Endodermal cell (in vitro differentiated cells): ENCODE results near the gene SHANK3. TPM values are rescaled to one million over a fixed set of nuclear protein-coding genes. Genes with fewer than 3 reads are reported as not detected.

Experiments
- DNase-seq: peaks from one replicate; pipeline ENCODE4 v3.0.0-alpha.2; 2017
- H3K27ac ChIP-seq: 2 replicates; pipeline ENCODE4 v1.5.1; 2013; ENCODE audit warnings: mild to moderate bottlenecking, low read depth, low read length, moderate library complexity
- H3K27me3 ChIP-seq: 2 replicates; pipeline ENCODE4 v1.6.1; 2013; ENCODE audit warnings: mild to moderate bottlenecking, low read length, moderate library complexity; ENCODE audit not compliant: insufficient read depth, control insufficient read depth, poor library complexity, severe bottlenecking
- H3K36me3 ChIP-seq: 2 replicates; pipeline ENCODE4 v1.7.0; 2013; ENCODE audit warnings: mild to moderate bottlenecking, low read length, moderate library complexity; ENCODE audit not compliant: control insufficient read depth, insufficient read depth
- H3K4me1 ChIP-seq: one replicate; pipeline ENCODE4 v1.7.0; 2013; ENCODE audit warnings: low read length; ENCODE audit not compliant: control insufficient read depth, insufficient read depth
- H3K4me3 ChIP-seq: 2 replicates; pipeline ENCODE4 v1.5.1; 2013; ENCODE audit warnings: mild to moderate bottlenecking, low read length, moderate library complexity
- H3K9ac ChIP-seq: 2 replicates; pipeline ENCODE4 v1.6.1; 2013; ENCODE audit warnings: mild to moderate bottlenecking, low read length, moderate library complexity; ENCODE audit not compliant: poor library complexity, severe bottlenecking; ENCODE audit errors: extremely low read depth
- H3K9me3 ChIP-seq: 2 replicates; pipeline ENCODE4 v1.6.1; 2013; ENCODE audit warnings: mild to moderate bottlenecking, low read length, moderate library complexity; ENCODE audit not compliant: control insufficient read depth
- H3K27ac Mint-ChIP-seq: 2 replicates; pipeline ENCODE4 v1.8.0; 2020; ENCODE audit warnings: mixed read lengths
- H3K27me3 Mint-ChIP-seq: 2 replicates; pipeline ENCODE4 v1.8.0; 2021; ENCODE audit warnings: mild to moderate bottlenecking, mixed read lengths; ENCODE audit not compliant: insufficient read depth
- H3K36me3 Mint-ChIP-seq: 2 replicates; pipeline ENCODE4 v1.8.0; 2020; ENCODE audit warnings: low read depth, mixed read lengths
- H3K4me1 Mint-ChIP-seq: 2 replicates; pipeline ENCODE4 v1.8.0; 2020; ENCODE audit warnings: mixed read lengths
- H3K4me3 Mint-ChIP-seq: 2 replicates; pipeline ENCODE4 v1.8.0; 2020; ENCODE audit warnings: mild to moderate bottlenecking, moderate library complexity, mixed read lengths
- H3K9me3 Mint-ChIP-seq: 2 replicates; pipeline ENCODE4 v1.8.0; 2020; ENCODE audit warnings: mild to moderate bottlenecking, mixed read lengths
- CTCF ChIP-seq: fragments of 200-600 bp; sonication (generic); conservative IDR thresholded peaks from 2 replicates; pipeline ENCODE4 v1.5.0; 2021; ENCODE audit warnings: antibody characterized with exemption, mild to moderate bottlenecking
- WGBS, 2 experiments: methylation state at CpG; one replicate each; pipeline versions ENCODE4 v1.1.5 to v1.1.7; 2013; ENCODE audit warnings: missing lambda C conversion rate in 2 of 2, mixed read lengths in 1 of 2; ENCODE audit not compliant: insufficient coverage in 1 of 2, insufficient read length in 1 of 2; 5-methylcytosine and 5-hydroxymethylcytosine counted together
- long read RNA-seq, 4 experiments: library from polyadenylated mRNA in 2 of 4; library from RNA in 1 of 4; library from capped mRNA in 1 of 4; stranded (forward) in 3 of 4; unstranded in 1 of 4; transcript quantifications; one replicate each; pipeline ENCODE4 v2.0.0, GENCODE V29; 2020 to 2021; ENCODE audit warnings: inconsistent platforms in 1 of 4
- polyA plus RNA-seq, 2 experiments: library from polyadenylated mRNA; stranded (reverse); fragments of 50-300 nt; gene quantifications; one replicate each; pipeline ENCODE4 v1.2.3, GENCODE V29; 2013
- total RNA-seq, 2 donors: library from RNA; stranded (reverse); fragmentation: NEBNext Ultra II Directional in 1 of 2; extraction: Animal tissue kit (Norgen Biotek cat#: 25700) in 1 of 2; gene quantifications; 2 replicates in 1 of 2; 3 replicates in 1 of 2; pipeline ENCODE4 v1.2.1, GENCODE V29; 2021

The SHANK3 gene
- total RNA-seq: 10 to 100 TPM in 1 of 2 donors, 1 to 10 TPM in 1; 9.4 to 11.1 TPM
- 9.9 TPM for polyA plus RNA-seq (2013, experiment 1 of 2)
- 9.9 TPM for polyA plus RNA-seq (2013, experiment 2 of 2)
- long read RNA-seq, experiment 1, partial matches to known transcripts: 6 of 7 reads
- long read RNA-seq, experiment 1, other reads (novel, unspliced or antisense): 1 of 7 reads
- long read RNA-seq, experiment 2, partial matches to known transcripts: 3 of 14 reads
- long read RNA-seq, experiment 2, other reads (novel, unspliced or antisense): 11 of 14 reads
- long read RNA-seq, experiment 3, partial matches to known transcripts: 0 of 1 reads
- long read RNA-seq, experiment 3, other reads (novel, unspliced or antisense): 1 of 1 reads
- long read RNA-seq, experiment 4: 0 reads

GRCh38 chr22:50672471-50673230 is at the start of gene SHANK3:
TSS of gene SHANK3 (plus strand) at chr22:50672823.
- WGBS, 2 experiments: 79 to 88% methylated on average over 20 to 22 of the region's 23 CpGs
- Histone ChIP-seq H3K36me3 (no peaks in the 10 kb centered on the region), H3K4me1 (no peaks in the 10 kb centered on the region), H3K9me3 (no peaks in the 10 kb centered on the region), H3K27ac (no peak within 1 kb of the TSS), H3K27me3 (peaks cover 31% of the 10 kb centered on the region), H3K4me3 (peak within 1 kb of the TSS; percentile 60), H3K9ac (no peak within 1 kb of the TSS)
- H3K27me3 Mint-ChIP-seq: peaks cover 70% of the 10 kb centered on the region
- TF ChIP-seq CTCF: no peak
- peaks cover 12% of the 10 kb centered on the region for H3K4me1 Mint-ChIP-seq
- no peaks in the 10 kb centered on the region for H3K9me3 Mint-ChIP-seq
- no peaks in the 10 kb centered on the region for H3K36me3 Mint-ChIP-seq
- H3K27ac Mint-ChIP-seq: no peak within 1 kb of the TSS
- peak within 1 kb of the TSS; percentile 48 for H3K4me3 Mint-ChIP-seq
- peak; percentile 48 for DNase-seq

GRCh38 chr22:50624347-50625130 is 48.1 kb upstream of the SHANK3 start:
- Mint-ChIP-seq H3K27me3 (peaks cover 18% of the 10 kb centered on the region), H3K9me3 (no peaks in the 10 kb centered on the region), H3K4me3 (no peak overlapping the region), H3K36me3 (no peaks in the 10 kb centered on the region), H3K4me1 (peaks cover 13% of the 10 kb centered on the region), H3K27ac (no peak overlapping the region)
- no peak for TF ChIP-seq CTCF
- H3K9ac ChIP-seq: no peak overlapping the region
- no peaks in the 10 kb centered on the region for H3K36me3 ChIP-seq
- peaks cover 20% of the 10 kb centered on the region for H3K27me3 ChIP-seq
- no peaks in the 10 kb centered on the region for H3K9me3 ChIP-seq
- no peak overlapping the region for H3K4me3 ChIP-seq
- peaks cover 4% of the 10 kb centered on the region for H3K4me1 ChIP-seq
- 88 to 92% methylated on average over 14 to 16 of the region's 16 CpGs for WGBS, 2 experiments
- no peak for DNase-seq
- no peak overlapping the region for H3K27ac ChIP-seq

- Mint-ChIP-seq H3K27me3 (peaks cover 24% of the 10 kb centered on the region), H3K36me3 (no peaks in the 10 kb centered on the region), H3K4me3 (no peak overlapping the region), H3K27ac (no peak overlapping the region), H3K4me1 (peaks cover 13% of the 10 kb centered on the region), H3K9me3 (no peaks in the 10 kb centered on the region)
- no peaks in the 10 kb centered on the region for H3K36me3 ChIP-seq
- H3K27me3 ChIP-seq: peaks cover 16% of the 10 kb centered on the region
- no peak for DNase-seq
- H3K4me3 ChIP-seq: no peak overlapping the region
- no peak overlapping the region for H3K9ac ChIP-seq
- 95 to 96% methylated on average over 5 to 14 of the region's 14 CpGs for WGBS, 2 experiments
- H3K9me3 ChIP-seq: no peaks in the 10 kb centered on the region
- TF ChIP-seq CTCF: no peak
- peaks cover 4% of the 10 kb centered on the region for H3K4me1 ChIP-seq
- H3K27ac ChIP-seq: no peak overlapping the region
Measured at GRCh38 chr22:50625131-50625567, 47.5 kb upstream of the SHANK3 start.
